H1 (cell line): ENCODE results near the gene PYY. TPM values are rescaled to one million over a fixed set of nuclear protein-coding genes. Genes with fewer than 3 reads are reported as not detected.

Source experiments
- CHD7 ChIP-seq: fragments of 300-600 bp; sonication (generic); IDR thresholded peaks from 2 replicates; pipeline ENCODE4 v1.7.1; 2012; ENCODE audit warnings: low read length, moderate library complexity, mild to moderate bottlenecking, inconsistent platforms; ENCODE audit not compliant: insufficient replicate concordance
- FOSL1 ChIP-seq: IDR thresholded peaks from 2 replicates; pipeline ENCODE4 v1.6.1; 2011; ENCODE audit warnings: mild to moderate bottlenecking, low read depth, low read length, moderate library complexity; ENCODE audit not compliant: insufficient read depth
- SP2 ChIP-seq: IDR thresholded peaks from 2 replicates; pipeline ENCODE4 v1.6.1; 2012; ENCODE audit warnings: mild to moderate bottlenecking, low read length, inconsistent platforms
- polyA plus RNA-seq, 7 experiments: library from polyadenylated mRNA; depleted of rRNA in 3 of 7; stranded (reverse) in 5 of 7; unstranded in 2 of 7; fragments of >200 nt in 5 of 7; fragments of 200-250 nt in 2 of 7; gene quantifications; 1 replicate in 5 of 7; 2 replicates in 1 of 7; 4 replicates in 1 of 7; pipeline versions ENCODE4 v1.2.1 to v1.2.3, GENCODE V29; 2011 to 2013; ENCODE audit warnings: missing spikeins in 2 of 7, mixed read lengths in 2 of 7
- total RNA-seq: library from RNA; stranded (reverse); fragmentation: NEBNext Ultra II Directional; extraction: Animal tissue kit (Norgen Biotek cat#: 25700); gene quantifications from 2 replicates; pipeline ENCODE4 v1.2.1, GENCODE V29; 2021

The PYY gene
- total and polyA plus RNA-seq, 2 of the 8 experiments (the other 6 are each of a cell fraction or from before 2014, with no cell fraction given) = 0.93 to 3.4 TPM

- TF ChIP-seq CHD7 (no peak), SP2 (no peak), FOSL1 (no peak)
Observed at GRCh38 chr17:43924558-43924957, 29.2 kb downstream of the PYY start (continued).
